Neural cell (in vitro differentiated cells): ENCODE measurements around the gene MMP19. TPM values are rescaled to one million over a fixed set of nuclear protein-coding genes. Genes with fewer than 3 reads are reported as not detected.

ENCODE experiments used
- H2AFZ ChIP-seq: fragments of 200-600, 300-800 bp; sonication (generic), shearing (Covaris generic); 2 replicates; pipeline ENCODE4 v1.6.0; 2014; ENCODE audit warnings: low read depth, mild to moderate bottlenecking, antibody characterized with exemption, low read length, moderate library complexity
- H3F3A ChIP-seq: fragments of 200-600 bp; shearing (Covaris generic); 2 replicates; pipeline ENCODE4 v1.6.1; 2016; ENCODE audit warnings: mild to moderate bottlenecking, moderate library complexity, mixed read lengths, antibody characterized with exemption, low read length; ENCODE audit not compliant: insufficient read depth, poor library complexity, severe bottlenecking
- H3K27ac ChIP-seq: fragments of 200-600, 300-800 bp; sonication (generic), shearing (Covaris generic); 2 replicates; pipeline ENCODE4 v1.5.1; 2014; ENCODE audit warnings: mild to moderate bottlenecking, low read length, moderate library complexity
- H3K27me3 ChIP-seq: fragments of 300-800, 200-600 bp; sonication (generic), shearing (Covaris generic); 2 replicates; pipeline ENCODE4 v1.6.0; 2014; ENCODE audit warnings: mild to moderate bottlenecking, low read depth, low read length, moderate library complexity; ENCODE audit not compliant: insufficient read depth
- H3K36me3 ChIP-seq: fragments of 300-800, 200-600 bp; sonication (generic), shearing (Covaris generic); 2 replicates; pipeline ENCODE4 v1.5.1; 2014; ENCODE audit warnings: mild to moderate bottlenecking, antibody characterized with exemption, low read length, moderate library complexity; ENCODE audit not compliant: insufficient read depth
- H3K4me2 ChIP-seq: fragments of 300-800, 200-600 bp; sonication (generic), shearing (Covaris generic); 2 replicates; pipeline ENCODE4 v1.6.0; 2014; ENCODE audit warnings: mild to moderate bottlenecking, low read length
- H3K4me3 ChIP-seq: fragments of 300-800, 200-600 bp; sonication (generic), shearing (Covaris generic); 2 replicates; pipeline ENCODE4 v1.5.1; 2014; ENCODE audit warnings: mild to moderate bottlenecking, low read length, moderate library complexity
- H3K79me2 ChIP-seq: fragments of 200-600 bp; shearing (Covaris generic); replicated peaks from 2 replicates; pipeline ENCODE4 v1.6.0; 2014; ENCODE audit warnings: mild to moderate bottlenecking, low read length, moderate library complexity; ENCODE audit not compliant: insufficient read depth
- H3K9ac ChIP-seq: fragments of 300-800, 200-600 bp; sonication (generic), shearing (Covaris generic); 2 replicates; pipeline ENCODE4 v1.6.1; 2016; ENCODE audit warnings: mild to moderate bottlenecking, low read length, mixed read lengths
- H3K9me2 ChIP-seq: fragments of 200-600 bp; shearing (Covaris generic); 2 replicates; pipeline ENCODE4 v1.6.1; 2016; ENCODE audit warnings: mild to moderate bottlenecking, low read length, mixed read lengths; ENCODE audit not compliant: insufficient read depth
- H3K9me3 ChIP-seq: fragments of 200-600, 300-800 bp; sonication (generic), shearing (Covaris generic); 2 replicates; pipeline ENCODE4 v1.6.1; 2016; ENCODE audit warnings: mild to moderate bottlenecking, mixed run types, low read length, moderate library complexity, mixed read lengths
- H4K20me1 ChIP-seq: fragments of 200-600 bp; shearing (Covaris generic); 2 replicates; pipeline ENCODE4 v1.6.1; 2016; ENCODE audit warnings: mild to moderate bottlenecking, mixed run types; ENCODE audit not compliant: insufficient read depth
- EZH2 ChIP-seq: fragments of 200-600, 300-800 bp; shearing (Covaris generic), sonication (generic); IDR thresholded peaks from 2 replicates; pipeline ENCODE4 v1.6.1; 2014; ENCODE audit warnings: antibody characterized with exemption, low read length, borderline replicate concordance, mild to moderate bottlenecking; ENCODE audit not compliant: insufficient read depth, poor library complexity, severe bottlenecking
- MXI1 ChIP-seq: fragments of 450-650 bp; conservative IDR thresholded peaks from 2 replicates; pipeline ENCODE4 v1.6.1; 2014; ENCODE audit warnings: antibody characterized with exemption, mild to moderate bottlenecking; ENCODE audit not compliant: poor library complexity, severe bottlenecking
- POLR2AphosphoS5 ChIP-seq: IDR thresholded peaks from 2 replicates; pipeline ENCODE4 v1.6.1; 2012
- RAD21 ChIP-seq: fragments of 450-650 bp; conservative IDR thresholded peaks from 2 replicates; pipeline ENCODE4 v1.6.1; 2014; ENCODE audit warnings: antibody characterized with exemption, mild to moderate bottlenecking, moderate library complexity
- REST ChIP-seq: IDR thresholded peaks from 2 replicates; pipeline ENCODE4 v1.6.1; 2012; ENCODE audit warnings: borderline replicate concordance
- SMC3 ChIP-seq: fragments of 450-650 bp; conservative IDR thresholded peaks from 2 replicates; pipeline ENCODE4 v1.6.1; 2014; ENCODE audit warnings: antibody characterized with exemption, mild to moderate bottlenecking, moderate library complexity; ENCODE audit not compliant: poor library complexity
- TAF1 ChIP-seq: IDR thresholded peaks from 2 replicates; pipeline ENCODE4 v1.6.1; 2012; ENCODE audit warnings: low read depth
- polyA plus RNA-seq: library from polyadenylated mRNA; depleted of rRNA; stranded (reverse); fragments of >200 nt; gene quantifications from 2 replicates; pipeline ENCODE4 v1.2.3, GENCODE V29; 2014
- TF ChIP-seq, protein P1 (sequence below): fragments of 450-650 bp; IDR thresholded peaks from 2 replicates; pipeline ENCODE4 v1.5.1; 2014; ENCODE audit warnings: antibody characterized with exemption, mild to moderate bottlenecking, moderate library complexity; ENCODE audit not compliant: poor library complexity, severe bottlenecking

The MMP19 gene
- polyA plus RNA-seq, 1 donor from 2014 or later, result not detected

DNA sequence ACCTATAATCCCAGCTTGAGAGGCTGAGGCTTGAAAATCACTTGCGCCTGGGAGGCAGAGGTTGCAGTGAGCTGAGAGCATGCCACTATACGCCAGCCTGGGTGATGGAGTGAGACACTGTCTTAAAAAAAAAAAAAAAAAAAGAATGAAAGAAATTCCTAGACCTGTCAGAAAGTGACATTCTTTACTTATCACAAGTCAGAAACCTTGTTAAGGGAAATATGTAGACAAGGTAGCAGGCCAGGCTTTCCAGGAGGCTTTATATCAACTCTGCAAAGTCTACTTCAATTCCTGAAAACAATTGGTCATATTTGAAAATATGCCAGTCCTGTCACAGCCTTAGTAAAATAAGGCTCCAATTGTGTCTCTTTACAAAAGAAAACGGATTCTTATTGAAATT is 19.1 kb upstream of the MMP19 start:
- Histone ChIP-seq H3K9me2 (no peaks in the 10 kb centered on the region), H3K4me3 (no peak overlapping the region), H3K9me3 (peaks cover 4% of the 10 kb centered on the region), H3K27me3 (no peaks in the 10 kb centered on the region), H3K79me2 (no peaks in the 10 kb centered on the region), H3K36me3 (no peaks in the 10 kb centered on the region), H3K9ac (no peak overlapping the region), H3K4me2 (no peak overlapping the region), H3K27ac (no peak overlapping the region), H4K20me1 (no peaks in the 10 kb centered on the region), H3F3A (no peaks in the 10 kb centered on the region), H2AFZ (no peak overlapping the region)
- TF ChIP-seq REST, result no peak
- no peak for TF ChIP-seq POLR2AphosphoS5
- TF ChIP-seq EZH2, result no peak
- no peak for TF ChIP-seq RAD21
- TF ChIP-seq MXI1, result no peak
- TF ChIP-seq, protein P1, sequence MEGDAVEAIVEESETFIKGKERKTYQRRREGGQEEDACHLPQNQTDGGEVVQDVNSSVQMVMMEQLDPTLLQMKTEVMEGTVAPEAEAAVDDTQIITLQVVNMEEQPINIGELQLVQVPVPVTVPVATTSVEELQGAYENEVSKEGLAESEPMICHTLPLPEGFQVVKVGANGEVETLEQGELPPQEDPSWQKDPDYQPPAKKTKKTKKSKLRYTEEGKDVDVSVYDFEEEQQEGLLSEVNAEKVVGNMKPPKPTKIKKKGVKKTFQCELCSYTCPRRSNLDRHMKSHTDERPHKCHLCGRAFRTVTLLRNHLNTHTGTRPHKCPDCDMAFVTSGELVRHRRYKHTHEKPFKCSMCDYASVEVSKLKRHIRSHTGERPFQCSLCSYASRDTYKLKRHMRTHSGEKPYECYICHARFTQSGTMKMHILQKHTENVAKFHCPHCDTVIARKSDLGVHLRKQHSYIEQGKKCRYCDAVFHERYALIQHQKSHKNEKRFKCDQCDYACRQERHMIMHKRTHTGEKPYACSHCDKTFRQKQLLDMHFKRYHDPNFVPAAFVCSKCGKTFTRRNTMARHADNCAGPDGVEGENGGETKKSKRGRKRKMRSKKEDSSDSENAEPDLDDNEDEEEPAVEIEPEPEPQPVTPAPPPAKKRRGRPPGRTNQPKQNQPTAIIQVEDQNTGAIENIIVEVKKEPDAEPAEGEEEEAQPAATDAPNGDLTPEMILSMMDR, result no peak
- no peak for TF ChIP-seq SMC3
- no peak for TF ChIP-seq TAF1

DNA sequence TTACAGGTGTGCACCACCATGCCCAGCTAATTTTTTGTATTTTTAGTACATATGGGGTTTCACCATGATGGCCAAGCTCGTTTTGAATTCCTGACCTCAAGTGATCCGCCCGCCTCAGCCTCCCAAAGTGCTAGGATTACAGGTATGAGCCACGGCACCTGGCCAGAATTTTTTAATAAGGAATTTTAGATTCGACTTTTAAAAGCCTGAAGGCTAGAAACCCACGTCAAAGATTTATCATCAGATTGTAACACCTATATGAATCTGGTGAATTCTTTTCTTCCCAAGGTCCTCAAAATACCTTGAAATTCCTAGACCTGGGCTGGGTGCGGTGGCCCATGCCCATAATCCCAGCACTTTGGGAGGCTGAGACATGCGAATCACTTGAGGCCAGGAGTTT is 18.7 kb upstream of the MMP19 start:
- no peak overlapping the region for H3K4me2 ChIP-seq
- no peaks in the 10 kb centered on the region for H3K36me3 ChIP-seq
- H3K27me3 ChIP-seq, result no peaks in the 10 kb centered on the region
- H3K9me3 ChIP-seq, result peaks cover 4% of the 10 kb centered on the region
- H2AFZ ChIP-seq, result no peak overlapping the region
- H3K27ac ChIP-seq, result no peak overlapping the region
- H3K79me2 ChIP-seq, result no peaks in the 10 kb centered on the region
- H3F3A ChIP-seq, result no peaks in the 10 kb centered on the region
- no peaks in the 10 kb centered on the region for H3K9me2 ChIP-seq
- TF ChIP-seq EZH2 (no peak), RAD21 (no peak), SMC3 (no peak), MXI1 (no peak)
- TF ChIP-seq, protein P1, result no peak
- H4K20me1 ChIP-seq, result no peaks in the 10 kb centered on the region
- H3K9ac ChIP-seq, result no peak overlapping the region
- no peak overlapping the region for H3K4me3 ChIP-seq
